ENCODE data around the gene CD99L2.

The CD99L2 gene

GRCh38 chrX:150777328-150777992 lies 121.0 kb downstream of the CD99L2 start:
- no peak for DNase-seq

GRCh38 chrX:150775569-150776350 lies 122.7 kb downstream of the CD99L2 start:
- DNase-seq = no peak

GRCh38 chrX:150774798-150775568 lies 123.5 kb downstream of the CD99L2 start:
- no peak for DNase-seq

- DNase-seq = no peak
Observed at GRCh38 chrX:150773634-150774033, 124.8 kb downstream of the CD99L2 start.

- no peak for DNase-seq
Observed at GRCh38 chrX:150773117-150773516, 125.4 kb downstream of the CD99L2 start.

GRCh38 chrX:150772150-150772970 lies 126.1 kb downstream of the CD99L2 start:
- DNase-seq = peak; percentile 88

GRCh38 chrX:150771116-150771515 lies 127.4 kb downstream of the CD99L2 start:
- DNase-seq = no peak

GRCh38 chrX:150770623-150771022 lies 127.8 kb downstream of the CD99L2 start:
- no peak for DNase-seq

- no peak for DNase-seq
Observed at GRCh38 chrX:150769408-150769807, 129.1 kb downstream of the CD99L2 start.

GRCh38 chrX:150768580-150769190 lies 129.8 kb downstream of the CD99L2 start:
- no peak for DNase-seq

- no peak for DNase-seq
Observed at GRCh38 chrX:150768132-150768485, 130.4 kb downstream of the CD99L2 start.

GRCh38 chrX:150767475-150768131 lies 130.9 kb downstream of the CD99L2 start:
- peak; percentile 58 for DNase-seq

GRCh38 chrX:150767045-150767395 lies 131.4 kb downstream of the CD99L2 start:
- no peak for DNase-seq

GRCh38 chrX:150766351-150767044 lies 132.0 kb downstream of the CD99L2 start:
- peak; percentile 11 for DNase-seq

GRCh38 chrX:150765782-150766350 lies 132.6 kb downstream of the CD99L2 start:
- DNase-seq = no peak

GRCh38 chrX:150765237-150765636 lies 133.2 kb downstream of the CD99L2 start:
- DNase-seq = no peak

GRCh38 chrX:150763810-150764209 lies 134.7 kb downstream of the CD99L2 start:
- DNase-seq = no peak

- no peak for DNase-seq
Observed at GRCh38 chrX:150763303-150763797, 135.1 kb downstream of the CD99L2 start.

- DNase-seq = no peak
Observed at GRCh38 chrX:150762258-150763165, 136.0 kb downstream of the CD99L2 start.

- DNase-seq = no peak
Observed at GRCh38 chrX:150761819-150762216, 136.7 kb downstream of the CD99L2 start.
